OCI-LY1 (cell line): ENCODE measurements around the gene TXNDC2.

Source experiments
- H2AFZ ChIP-seq: fragments of 200-600 bp; sonication (generic), shearing (Covaris generic); 2 replicates; pipeline ENCODE4 v1.6.0; 2014; ENCODE audit warnings: antibody characterized with exemption, mild to moderate bottlenecking, low read length
- H3F3A ChIP-seq: fragments of 200-600 bp; sonication (generic), shearing (Covaris generic); 2 replicates; pipeline ENCODE4 v1.6.0; 2014; ENCODE audit warnings: mild to moderate bottlenecking, antibody characterized with exemption, low read length, moderate library complexity; ENCODE audit not compliant: insufficient read depth
- H3K27ac ChIP-seq: fragments of 200-600 bp; sonication (generic); 2 replicates; pipeline ENCODE4 v1.5.1; 2014; ENCODE audit warnings: low read length, mixed run types, mild to moderate bottlenecking, low read depth; ENCODE audit not compliant: poor library complexity, severe bottlenecking
- H3K27me3 ChIP-seq: fragments of 200-600 bp; sonication (generic); 2 replicates; pipeline ENCODE4 v1.6.0; 2014; ENCODE audit warnings: antibody characterized with exemption, mild to moderate bottlenecking, low read length, moderate library complexity; ENCODE audit not compliant: insufficient read depth
- H3K36me3 ChIP-seq: fragments of 200-600 bp; sonication (generic); 2 replicates; pipeline ENCODE4 v1.6.1; 2014; ENCODE audit warnings: mild to moderate bottlenecking, antibody characterized with exemption, low read length, moderate library complexity, mixed read lengths; ENCODE audit not compliant: insufficient read depth
- H3K4me1 ChIP-seq: fragments of 200-600 bp; sonication (generic); 2 replicates; pipeline ENCODE4 v1.5.1; 2014; ENCODE audit warnings: mild to moderate bottlenecking, low read length, moderate library complexity; ENCODE audit not compliant: insufficient read depth, severe bottlenecking
- H3K4me2 ChIP-seq: fragments of 200-600 bp; sonication (generic), shearing (Covaris generic); 2 replicates; pipeline ENCODE4 v1.6.1; 2014; ENCODE audit warnings: low read length
- H3K4me3 ChIP-seq: fragments of 200-600 bp; sonication (generic); 2 replicates; pipeline ENCODE4 v1.5.1; 2014; ENCODE audit warnings: low read length, low read depth, mild to moderate bottlenecking, mixed read lengths; ENCODE audit not compliant: poor library complexity, severe bottlenecking
- H3K79me2 ChIP-seq: fragments of 200-600 bp; shearing (Covaris generic); 2 replicates; pipeline ENCODE4 v1.6.1; 2016; ENCODE audit warnings: mixed run types, low read length, mixed read lengths; ENCODE audit not compliant: insufficient read depth
- H3K9ac ChIP-seq: fragments of 200-600 bp; sonication (generic), shearing (Covaris generic); 2 replicates; pipeline ENCODE4 v1.6.1; 2014; ENCODE audit warnings: mild to moderate bottlenecking, low read length, mixed read lengths
- H3K9me2 ChIP-seq: fragments of 200-600 bp; sonication (generic), shearing (Covaris generic); 2 replicates; pipeline ENCODE4 v1.6.1; 2014; ENCODE audit warnings: low read depth, mild to moderate bottlenecking, low read length, mixed read lengths
- H3K9me3 ChIP-seq: fragments of 200-600 bp; shearing (Covaris generic); 2 replicates; pipeline ENCODE4 v1.6.1; 2014; ENCODE audit warnings: low read length, mixed read lengths
- H4K20me1 ChIP-seq: fragments of 200-600 bp; sonication (generic), shearing (Covaris generic); 2 replicates; pipeline ENCODE4 v1.6.0; 2016; ENCODE audit warnings: mild to moderate bottlenecking, low read length; ENCODE audit not compliant: insufficient read depth
- CTCF ChIP-seq: fragments of 200-600 bp; sonication (generic), shearing (Covaris generic); IDR thresholded peaks from 2 replicates; pipeline ENCODE4 v1.5.1; 2017; ENCODE audit warnings: mild to moderate bottlenecking, antibody characterized with exemption, low read length, moderate library complexity, mixed read lengths
- EZH2 ChIP-seq: fragments of 200-600 bp; sonication (generic), shearing (Covaris generic); IDR thresholded peaks from 2 replicates; pipeline ENCODE4 v1.8.0; 2017; ENCODE audit warnings: borderline replicate concordance, mixed run types, mild to moderate bottlenecking, antibody characterized with exemption, low read length, moderate library complexity, mixed read lengths

The TXNDC2 gene

GRCh38 chr18:9926223-9926894 is 40.6 kb downstream of the TXNDC2 start:
- H2AFZ ChIP-seq: no peak overlapping the region
- no peak overlapping the region for H3K27ac ChIP-seq
- peaks cover 100% of the 10 kb centered on the region for H3K79me2 ChIP-seq
- H3K36me3 ChIP-seq: peaks cover 19% of the 10 kb centered on the region; the same call in 1 of the 2 replicates
- no peaks in the 10 kb centered on the region for H3K9me3 ChIP-seq
- H3K9me2 ChIP-seq: no peaks in the 10 kb centered on the region
- no peak overlapping the region for H3K9ac ChIP-seq
- peaks cover 66% of the 10 kb centered on the region for H3K4me1 ChIP-seq
- H3K4me3 ChIP-seq: no peak overlapping the region
- peak overlapping the region; percentile 17; the same call in 1 of the 2 replicates for H3K4me2 ChIP-seq
- TF ChIP-seq EZH2: no peak
- no peak for TF ChIP-seq CTCF
- no peaks in the 10 kb centered on the region for H3K27me3 ChIP-seq
- no peaks in the 10 kb centered on the region for H3F3A ChIP-seq
- peaks cover 36% of the 10 kb centered on the region for H4K20me1 ChIP-seq

- H3K9ac ChIP-seq: no peak overlapping the region
- H3K36me3 ChIP-seq: peaks cover 25% of the 10 kb centered on the region; the same call in 1 of the 2 replicates
- no peaks in the 10 kb centered on the region for H3K9me3 ChIP-seq
- TF ChIP-seq CTCF (no peak), EZH2 (no peak)
- peaks cover 62% of the 10 kb centered on the region for H3K4me1 ChIP-seq
- H4K20me1 ChIP-seq: peaks cover 36% of the 10 kb centered on the region
- H3K27ac ChIP-seq: no peak overlapping the region
- 0 out of 2 replicates have a peak overlapping the region, but pooled peaks have one; percentile 17 for H3K4me2 ChIP-seq
- no peak overlapping the region for H2AFZ ChIP-seq
- H3K27me3 ChIP-seq: no peaks in the 10 kb centered on the region
- no peaks in the 10 kb centered on the region for H3K9me2 ChIP-seq
- H3F3A ChIP-seq: no peaks in the 10 kb centered on the region
- H3K4me3 ChIP-seq: no peak overlapping the region
- peaks cover 100% of the 10 kb centered on the region for H3K79me2 ChIP-seq
Observed at GRCh38 chr18:9926977-9927376, 41.2 kb downstream of the TXNDC2 start.

- H3K27ac ChIP-seq: no peak overlapping the region
- H3K27me3 ChIP-seq: no peaks in the 10 kb centered on the region
- peaks cover 100% of the 10 kb centered on the region for H3K79me2 ChIP-seq
- H3K9ac ChIP-seq: no peak overlapping the region
- no peak for TF ChIP-seq CTCF
- TF ChIP-seq EZH2: no peak
- H3K4me3 ChIP-seq: no peak overlapping the region
- no peaks in the 10 kb centered on the region for H3F3A ChIP-seq
- no peaks in the 10 kb centered on the region for H3K9me2 ChIP-seq
- H3K4me1 ChIP-seq: peaks cover 56% of the 10 kb centered on the region
- H4K20me1 ChIP-seq: peaks cover 32% of the 10 kb centered on the region
- no peaks in the 10 kb centered on the region for H3K9me3 ChIP-seq
- H2AFZ ChIP-seq: no peak overlapping the region
- peaks cover 26% of the 10 kb centered on the region; the same call in 1 of the 2 replicates for H3K36me3 ChIP-seq
- H3K4me2 ChIP-seq: no peak overlapping the region
Observed at GRCh38 chr18:9927392-9928063, 41.8 kb downstream of the TXNDC2 start.
